Measurements from ENCODE around the gene KRT33B. TPM values are rescaled to one million over a fixed set of nuclear protein-coding genes. Genes with fewer than 3 reads are reported as not detected.

The KRT33B gene
- not detected in 2 replicates for total RNA-seq
- polyA plus RNA-seq = 0.35 TPM in 1 of 2 replicates, not detected in the other

DNA sequence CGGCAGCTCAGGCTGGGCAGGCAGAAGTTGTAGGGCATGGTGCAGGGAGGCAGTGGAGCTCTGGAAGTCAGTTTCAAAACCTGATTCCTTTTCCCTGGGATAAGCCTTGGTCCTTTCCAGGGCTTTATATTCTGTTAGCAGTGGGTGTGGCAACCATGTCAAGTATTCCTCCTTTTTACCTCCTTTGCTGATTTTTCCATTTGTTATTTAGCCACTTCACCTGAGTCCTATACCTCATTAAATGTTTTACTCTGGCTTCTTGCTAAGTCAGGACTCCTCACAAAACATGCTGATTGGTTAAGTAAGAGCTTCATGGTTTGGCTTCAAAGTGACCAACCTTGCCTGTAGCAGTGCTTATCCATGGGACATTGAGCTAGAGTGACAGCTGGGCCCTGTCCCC lies at the start of gene KRT33B:
Gene KRT33B (minus strand): TSS at position 101 of the 400 bp plus-strand sequence. CDS start 63 bp downstream, at position 38.
- TF ChIP-seq, protein P1, sequence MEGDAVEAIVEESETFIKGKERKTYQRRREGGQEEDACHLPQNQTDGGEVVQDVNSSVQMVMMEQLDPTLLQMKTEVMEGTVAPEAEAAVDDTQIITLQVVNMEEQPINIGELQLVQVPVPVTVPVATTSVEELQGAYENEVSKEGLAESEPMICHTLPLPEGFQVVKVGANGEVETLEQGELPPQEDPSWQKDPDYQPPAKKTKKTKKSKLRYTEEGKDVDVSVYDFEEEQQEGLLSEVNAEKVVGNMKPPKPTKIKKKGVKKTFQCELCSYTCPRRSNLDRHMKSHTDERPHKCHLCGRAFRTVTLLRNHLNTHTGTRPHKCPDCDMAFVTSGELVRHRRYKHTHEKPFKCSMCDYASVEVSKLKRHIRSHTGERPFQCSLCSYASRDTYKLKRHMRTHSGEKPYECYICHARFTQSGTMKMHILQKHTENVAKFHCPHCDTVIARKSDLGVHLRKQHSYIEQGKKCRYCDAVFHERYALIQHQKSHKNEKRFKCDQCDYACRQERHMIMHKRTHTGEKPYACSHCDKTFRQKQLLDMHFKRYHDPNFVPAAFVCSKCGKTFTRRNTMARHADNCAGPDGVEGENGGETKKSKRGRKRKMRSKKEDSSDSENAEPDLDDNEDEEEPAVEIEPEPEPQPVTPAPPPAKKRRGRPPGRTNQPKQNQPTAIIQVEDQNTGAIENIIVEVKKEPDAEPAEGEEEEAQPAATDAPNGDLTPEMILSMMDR (IDR thresholded peaks at IDR 0.05; ENCODE audit: poor library complexity) = no peak
- Histone ChIP-seq H3K27ac (no peak within 1 kb of the TSS), H3K79me2 (no peaks in the 10 kb centered on the region), H3K36me3 (replicated peaks; ENCODE audit: insufficient read depth, low read depth) (no peaks in the 10 kb centered on the region), H3K9me2 (replicated peaks; ENCODE audit: insufficient read depth) (no peaks in the 10 kb centered on the region), H3K4me1 (ENCODE audit: insufficient read depth) (no peaks in the 10 kb centered on the region), H3K27me3 (no peaks in the 10 kb centered on the region), H3K4me2 (no peak within 1 kb of the TSS), H3K4me3 (no peak within 1 kb of the TSS), H3K9me3 (ENCODE audit: low read depth) (no peaks in the 10 kb centered on the region), H4K20me1 (ENCODE audit: insufficient read depth, poor library complexity, severe bottlenecking) (no peaks in the 10 kb centered on the region), H2AFZ (no peak within 1 kb of the TSS)
- 100% methylated on average over 1 of the region's 1 CpG for WGBS (ENCODE audit: low lambda C conversion rate, missing lambda C conversion rate)
- DNase-seq (ENCODE audit: low spot score) = no peak

DNA sequence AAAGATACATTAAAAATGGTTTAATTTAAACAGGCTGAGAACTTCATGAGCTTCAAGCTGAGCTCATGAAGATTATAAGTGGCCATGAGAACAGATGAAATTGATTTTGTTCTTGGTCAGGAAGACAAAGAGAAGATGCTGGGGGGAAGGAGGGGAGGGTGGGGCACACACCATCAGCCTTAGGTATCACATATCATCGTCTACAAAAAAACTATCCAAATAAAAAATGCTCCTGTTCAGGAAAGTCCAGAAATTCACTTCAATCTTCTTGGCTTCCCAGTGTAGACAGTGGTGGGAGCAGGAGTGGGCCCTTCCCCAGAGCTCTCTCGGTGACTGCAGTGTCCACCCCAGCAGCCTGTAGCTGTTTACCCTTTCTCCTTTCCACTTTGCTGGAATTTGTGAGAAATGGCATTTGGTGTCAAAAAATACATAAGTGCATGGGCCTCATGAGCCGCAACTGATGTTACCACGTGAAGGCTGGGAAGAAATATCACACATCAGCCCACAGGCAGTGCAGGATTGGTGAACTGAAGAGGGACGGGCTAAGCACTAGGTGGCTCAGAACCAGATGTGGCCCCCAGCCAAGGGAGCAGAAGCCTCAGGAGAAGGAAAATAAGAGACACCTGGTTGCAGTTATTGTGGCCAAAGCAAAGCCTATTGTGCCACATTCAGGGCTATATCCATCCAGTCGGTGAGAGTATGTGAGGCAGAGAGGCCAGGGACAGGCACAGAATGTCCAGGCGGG lies 48.7 kb upstream of the KRT33B start:
- no peaks in the 10 kb centered on the region for H3K27me3 ChIP-seq
- no peak overlapping the region for H3K4me3 ChIP-seq
- no peak overlapping the region for H3K27ac ChIP-seq
- DNase-seq (ENCODE audit: low spot score) = no peak
- no peaks in the 10 kb centered on the region for H4K20me1 ChIP-seq (ENCODE audit: insufficient read depth, poor library complexity, severe bottlenecking)
- TF ChIP-seq EZH2 (IDR thresholded peaks at IDR 0.05; ENCODE audit: borderline replicate concordance) (no peak), EZH2phosphoT487 (IDR thresholded peaks at IDR 0.05; ENCODE audit: low read depth, severe bottlenecking, unreplicated experiment) (no peak)
- TF ChIP-seq, protein P1 (IDR thresholded peaks at IDR 0.05; ENCODE audit: poor library complexity) = no peak
- no peaks in the 10 kb centered on the region for H3K36me3 ChIP-seq (replicated peaks; ENCODE audit: insufficient read depth, low read depth)
- H2AFZ ChIP-seq = no peak overlapping the region
- H3K9me2 ChIP-seq (replicated peaks; ENCODE audit: insufficient read depth) = no peaks in the 10 kb centered on the region
- no peak overlapping the region for H3K4me2 ChIP-seq
- WGBS (ENCODE audit: low lambda C conversion rate, missing lambda C conversion rate) = 80% methylated on average over 7 of the region's 7 CpGs
- H3K4me1 ChIP-seq (ENCODE audit: insufficient read depth) = peaks cover 20% of the 10 kb centered on the region
- no peaks in the 10 kb centered on the region for H3K9me3 ChIP-seq (ENCODE audit: low read depth)
- no peaks in the 10 kb centered on the region for H3K79me2 ChIP-seq

DNA sequence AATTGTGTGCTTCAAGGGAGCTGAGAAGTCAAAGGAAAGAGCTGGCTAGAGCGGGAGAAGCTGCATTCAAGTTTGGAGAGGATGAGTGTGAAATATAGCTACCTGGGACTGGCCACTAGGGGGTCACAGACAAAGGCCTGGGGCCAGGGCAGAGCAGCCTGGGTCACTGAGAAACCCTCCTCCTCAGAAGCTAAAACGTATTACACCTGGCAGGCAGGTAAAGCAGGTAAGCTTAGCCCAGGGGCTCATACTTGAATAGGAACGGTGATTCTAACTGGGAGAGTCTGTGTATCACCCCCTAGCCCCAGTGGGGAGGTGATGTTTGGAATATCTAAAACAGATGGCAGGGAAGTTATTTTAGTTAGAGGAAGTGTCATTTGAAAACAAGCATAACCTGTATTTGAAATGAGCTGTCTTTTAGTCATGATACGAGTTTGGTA lies 48.0 kb upstream of the KRT33B start:
- DNase-seq (ENCODE audit: low spot score) = peak; percentile 15
- Histone ChIP-seq H3K9me3 (ENCODE audit: low read depth) (no peaks in the 10 kb centered on the region), H3K4me2 (no peak overlapping the region), H3K27me3 (no peaks in the 10 kb centered on the region), H3K4me1 (ENCODE audit: insufficient read depth) (peaks cover 20% of the 10 kb centered on the region), H3K4me3 (no peak overlapping the region), H3K36me3 (replicated peaks; ENCODE audit: insufficient read depth, low read depth) (no peaks in the 10 kb centered on the region), H3K9me2 (replicated peaks; ENCODE audit: insufficient read depth) (no peaks in the 10 kb centered on the region), H3K79me2 (no peaks in the 10 kb centered on the region), H3K27ac (peak overlapping the region; percentile 1), H4K20me1 (ENCODE audit: insufficient read depth, poor library complexity, severe bottlenecking) (no peaks in the 10 kb centered on the region), H2AFZ (no peak overlapping the region)
- 45% methylated on average over 4 of the region's 4 CpGs for WGBS (ENCODE audit: low lambda C conversion rate, missing lambda C conversion rate)
- TF ChIP-seq, protein P1 (IDR thresholded peaks at IDR 0.05; ENCODE audit: poor library complexity) = no peak
- TF ChIP-seq EZH2phosphoT487 (IDR thresholded peaks at IDR 0.05; ENCODE audit: low read depth, severe bottlenecking, unreplicated experiment) (no peak), EZH2 (IDR thresholded peaks at IDR 0.05; ENCODE audit: borderline replicate concordance) (no peak)

All from hepatocyte (in vitro differentiated cells).